Measurements from ENCODE around the gene PTPN1.
"Not testable (repeated sequence)": the region's sequence is repeated elsewhere in the genome, so short reads cannot be mapped to it uniquely, and the experiment has no call there.

The PTPN1 gene

GRCh38 chr20:50568549-50568942, 58.4 kb downstream of the PTPN1 start:
- H3K4ac ChIP-seq (ENCODE audit: low read length), result no peak overlapping the region
- H2AFZ ChIP-seq (ENCODE audit: low read length), result no peak overlapping the region
- no peak for DNase-seq (ENCODE audit: low spot score)
- no CpG with 5 or more reads among the region's 11 CpGs for WGBS, 2 donors (ENCODE audit: extremely low coverage in 2 of 2, insufficient read length in 2 of 2, insufficient replicate concordance in 1 of 2)
- no peak overlapping the region for H2BK12ac ChIP-seq (ENCODE audit: low read length)
- peaks cover 10 to 83% of the 10 kb centered on the region in 2 donors for H3K36me3 ChIP-seq (replicated peaks in 1 of 2; ENCODE audit: control insufficient read depth in 2 of 2, insufficient read depth in 2 of 2, low read length in 2 of 2)
- H2BK5ac ChIP-seq (ENCODE audit: low read length), result no peak overlapping the region
- H2BK120ac ChIP-seq (ENCODE audit: low read depth, low read length), result no peak overlapping the region
- H3K27ac ChIP-seq (replicated peaks; ENCODE audit: low read length), result no peak overlapping the region
- no peak overlapping the region for H3K4me2 ChIP-seq (ENCODE audit: insufficient read depth, low read length, poor library complexity, severe bottlenecking)
- H2AK5ac ChIP-seq (ENCODE audit: low read depth, low read length), result no peak overlapping the region
- no peak overlapping the region for H4K8ac ChIP-seq (ENCODE audit: low read depth, low read length)
- H4K91ac ChIP-seq (ENCODE audit: low read depth, low read length, poor library complexity), result no peak overlapping the region
- H3K23ac ChIP-seq (ENCODE audit: low read depth, low read length, poor library complexity), result no peak overlapping the region
- no peaks in the 10 kb centered on the region for H3K79me1 ChIP-seq (ENCODE audit: low read depth, low read length)
- H3K18ac ChIP-seq (ENCODE audit: low read length), result no peak overlapping the region
- no peaks in the 10 kb centered on the region for H3K9me3 ChIP-seq (replicated peaks in 1 of 2; ENCODE audit: control insufficient read depth in 2 of 2, insufficient read depth in 1 of 2, low read depth in 1 of 2, low read length in 2 of 2)
- no peaks in the 10 kb centered on the region for H3K27me3 ChIP-seq (ENCODE audit: control insufficient read depth in 3 of 3, insufficient read depth in 3 of 3, low read depth in 1 of 3, low read length in 3 of 3)
- peaks cover 0 to 8% of the 10 kb centered on the region in 2 donors for H3K4me1 ChIP-seq (ENCODE audit: control insufficient read depth in 2 of 2, insufficient read depth in 1 of 2, low read depth in 1 of 2, low read length in 2 of 2)
- no peak overlapping the region for H3K4me3 ChIP-seq (ENCODE audit: low read length in 2 of 2)
- no peak overlapping the region for H2BK15ac ChIP-seq (ENCODE audit: low read length)
- H3K14ac ChIP-seq (ENCODE audit: low read length), result no peak overlapping the region
- no peak overlapping the region for H3K9ac ChIP-seq (ENCODE audit: low read depth, low read length, poor library complexity)

DNA sequence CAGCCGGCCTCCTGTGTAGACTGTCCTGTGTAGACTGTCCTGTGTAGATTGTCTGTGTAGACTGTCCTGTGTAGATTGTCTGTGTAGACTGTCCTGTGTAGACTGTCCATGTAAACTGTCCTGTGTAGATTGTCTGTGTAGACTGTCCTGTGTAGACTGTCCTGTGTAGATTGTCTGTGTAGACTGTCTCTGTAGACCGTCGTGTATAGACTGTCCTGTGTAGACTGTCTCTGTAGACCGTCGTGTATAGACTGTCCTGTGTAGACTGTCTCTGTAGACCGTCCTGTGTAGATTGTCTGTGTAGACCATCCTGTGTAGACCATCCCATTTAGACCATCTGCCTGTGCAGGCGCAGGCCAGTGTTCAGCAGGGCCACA, 59.3 kb downstream of the PTPN1 start:
- Histone ChIP-seq H3K36me3 (replicated peaks in 1 of 2; ENCODE audit: control insufficient read depth in 2 of 2, insufficient read depth in 2 of 2, low read length in 2 of 2) (peaks cover 10 to 82% of the 10 kb centered on the region in 2 donors), H3K23ac (ENCODE audit: low read depth, low read length, poor library complexity) (peak overlapping the region; percentile 27)
- not testable (repeated sequence) for H4K8ac ChIP-seq (ENCODE audit: low read depth, low read length); H3K79me1 ChIP-seq (ENCODE audit: low read depth, low read length); H3K4ac ChIP-seq (ENCODE audit: low read length); H3K18ac ChIP-seq (ENCODE audit: low read length); H2AK5ac ChIP-seq (ENCODE audit: low read depth, low read length); H3K4me3 ChIP-seq (ENCODE audit: low read length in 2 of 2); H2BK5ac ChIP-seq (ENCODE audit: low read length); H4K91ac ChIP-seq (ENCODE audit: low read depth, low read length, poor library complexity); H3K27me3 ChIP-seq (ENCODE audit: control insufficient read depth in 3 of 3, insufficient read depth in 3 of 3, low read depth in 1 of 3, low read length in 3 of 3); H3K4me2 ChIP-seq (ENCODE audit: insufficient read depth, low read length, poor library complexity, severe bottlenecking); H3K4me1 ChIP-seq (ENCODE audit: control insufficient read depth in 2 of 2, insufficient read depth in 1 of 2, low read depth in 1 of 2, low read length in 2 of 2); H3K9ac ChIP-seq (ENCODE audit: low read depth, low read length, poor library complexity); DNase-seq (ENCODE audit: low spot score); H2AFZ ChIP-seq (ENCODE audit: low read length); H2BK120ac ChIP-seq (ENCODE audit: low read depth, low read length); H3K27ac ChIP-seq (replicated peaks; ENCODE audit: low read length); H2BK12ac ChIP-seq (ENCODE audit: low read length); H3K9me3 ChIP-seq (replicated peaks in 1 of 2; ENCODE audit: control insufficient read depth in 2 of 2, insufficient read depth in 1 of 2, low read depth in 1 of 2, low read length in 2 of 2); H3K14ac ChIP-seq (ENCODE audit: low read length); H2BK15ac ChIP-seq (ENCODE audit: low read length)
- WGBS, 2 donors (ENCODE audit: extremely low coverage in 2 of 2, insufficient read length in 2 of 2, insufficient replicate concordance in 1 of 2), result no CpG with 5 or more reads among the region's 7 CpGs

- Histone ChIP-seq H3K4me2 (ENCODE audit: insufficient read depth, low read length, poor library complexity, severe bottlenecking) (no peak overlapping the region), H2BK5ac (ENCODE audit: low read length) (no peak overlapping the region), H3K23ac (ENCODE audit: low read depth, low read length, poor library complexity) (peak overlapping the region; percentile 27), H3K36me3 (replicated peaks in 1 of 2; ENCODE audit: control insufficient read depth in 2 of 2, insufficient read depth in 2 of 2, low read length in 2 of 2) (peaks cover 16 to 82% of the 10 kb centered on the region in 2 donors), H4K91ac (ENCODE audit: low read depth, low read length, poor library complexity) (no peak overlapping the region), H3K18ac (ENCODE audit: low read length) (no peak overlapping the region), H3K4ac (ENCODE audit: low read length) (no peak overlapping the region), H3K79me1 (ENCODE audit: low read depth, low read length) (no peaks in the 10 kb centered on the region), H2AK5ac (ENCODE audit: low read depth, low read length) (no peak overlapping the region), H4K8ac (ENCODE audit: low read depth, low read length) (no peak overlapping the region), H3K9ac (ENCODE audit: low read depth, low read length, poor library complexity) (no peak overlapping the region), H3K4me3 (ENCODE audit: low read length in 2 of 2) (no peak overlapping the region), H3K27me3 (ENCODE audit: control insufficient read depth in 3 of 3, insufficient read depth in 3 of 3, low read depth in 1 of 3, low read length in 3 of 3) (no peaks in the 10 kb centered on the region), H3K27ac (replicated peaks; ENCODE audit: low read length) (no peak overlapping the region), H3K4me1 (ENCODE audit: control insufficient read depth in 2 of 2, insufficient read depth in 1 of 2, low read depth in 1 of 2, low read length in 2 of 2) (peaks cover 0 to 8% of the 10 kb centered on the region in 2 donors), H3K14ac (ENCODE audit: low read length) (no peak overlapping the region), H2BK15ac (ENCODE audit: low read length) (no peak overlapping the region), H2AFZ (ENCODE audit: low read length) (no peak overlapping the region), H2BK12ac (ENCODE audit: low read length) (no peak overlapping the region), H2BK120ac (ENCODE audit: low read depth, low read length) (no peak overlapping the region), H3K9me3 (replicated peaks in 1 of 2; ENCODE audit: control insufficient read depth in 2 of 2, insufficient read depth in 1 of 2, low read depth in 1 of 2, low read length in 2 of 2) (no peaks in the 10 kb centered on the region)
- WGBS, 2 donors (ENCODE audit: extremely low coverage in 2 of 2, insufficient read length in 2 of 2, insufficient replicate concordance in 1 of 2), result no CpG with 5 or more reads among the region's 14 CpGs
- DNase-seq (ENCODE audit: low spot score), result no peak
These were observed 60.0 kb downstream of the PTPN1 start for GRCh38 chr20:50569864-50570836.

DNA sequence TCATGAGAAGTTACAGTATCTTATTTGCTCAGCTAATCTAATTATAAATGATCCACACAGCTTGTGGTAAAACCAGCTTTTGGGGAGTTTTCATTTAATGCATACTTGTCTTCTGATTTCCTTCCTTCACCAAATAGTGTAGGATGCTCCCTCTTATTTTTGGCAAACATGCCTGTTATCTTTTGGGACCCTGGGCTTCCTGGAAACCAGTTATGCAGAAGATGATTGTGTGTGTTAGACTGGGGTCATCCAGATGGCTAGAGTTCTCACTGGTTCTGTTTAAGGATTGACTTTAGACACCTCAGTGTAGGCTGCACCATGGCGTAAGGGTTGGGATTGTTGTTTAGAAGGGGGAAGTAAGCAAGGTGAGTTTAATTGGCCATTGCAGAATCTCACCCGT, 61.3 kb downstream of the PTPN1 start:
- H3K4me1 ChIP-seq (ENCODE audit: control insufficient read depth in 2 of 2, insufficient read depth in 1 of 2, low read depth in 1 of 2, low read length in 2 of 2), result peaks cover 0 to 8% of the 10 kb centered on the region in 2 donors
- WGBS, 2 donors (ENCODE audit: extremely low coverage in 2 of 2, insufficient read length in 2 of 2, insufficient replicate concordance in 1 of 2), result no CpG with 5 or more reads among the region's 2 CpGs
- H3K4ac ChIP-seq (ENCODE audit: low read length), result no peak overlapping the region
- DNase-seq (ENCODE audit: low spot score), result no peak
- H3K27me3 ChIP-seq (ENCODE audit: control insufficient read depth in 3 of 3, insufficient read depth in 3 of 3, low read depth in 1 of 3, low read length in 3 of 3), result no peaks in the 10 kb centered on the region
- no peaks in the 10 kb centered on the region for H3K79me1 ChIP-seq (ENCODE audit: low read depth, low read length)
- H3K4me2 ChIP-seq (ENCODE audit: insufficient read depth, low read length, poor library complexity, severe bottlenecking), result no peak overlapping the region
- H3K9me3 ChIP-seq (replicated peaks in 1 of 2; ENCODE audit: control insufficient read depth in 2 of 2, insufficient read depth in 1 of 2, low read depth in 1 of 2, low read length in 2 of 2), result no peaks in the 10 kb centered on the region
- H3K36me3 ChIP-seq (replicated peaks in 1 of 2; ENCODE audit: control insufficient read depth in 2 of 2, insufficient read depth in 2 of 2, low read length in 2 of 2), result peaks cover 15 to 82% of the 10 kb centered on the region in 2 donors
- H3K27ac ChIP-seq (replicated peaks; ENCODE audit: low read length), result no peak overlapping the region
- H3K4me3 ChIP-seq (ENCODE audit: low read length in 2 of 2), result no peak overlapping the region
- no peak overlapping the region for H2BK120ac ChIP-seq (ENCODE audit: low read depth, low read length)
- H2BK5ac ChIP-seq (ENCODE audit: low read length), result no peak overlapping the region
- no peak overlapping the region for H2BK15ac ChIP-seq (ENCODE audit: low read length)
- H4K91ac ChIP-seq (ENCODE audit: low read depth, low read length, poor library complexity), result no peak overlapping the region
- no peak overlapping the region for H4K8ac ChIP-seq (ENCODE audit: low read depth, low read length)
- no peak overlapping the region for H2AK5ac ChIP-seq (ENCODE audit: low read depth, low read length)
- H3K18ac ChIP-seq (ENCODE audit: low read length), result no peak overlapping the region
- no peak overlapping the region for H2AFZ ChIP-seq (ENCODE audit: low read length)
- no peak overlapping the region for H3K14ac ChIP-seq (ENCODE audit: low read length)
- no peak overlapping the region for H3K23ac ChIP-seq (ENCODE audit: low read depth, low read length, poor library complexity)
- no peak overlapping the region for H2BK12ac ChIP-seq (ENCODE audit: low read length)
- H3K9ac ChIP-seq (ENCODE audit: low read depth, low read length, poor library complexity), result no peak overlapping the region
